Measurements from ENCODE around the gene ABCG2. TPM values are rescaled to one million over a fixed set of nuclear protein-coding genes. Genes with fewer than 3 reads are reported as not detected.

ABCG2 gene
- total RNA-seq, 1 experiment from 2014 or later: 3.8 TPM

- TF ChIP-seq ATF2 (CRISPR knock-in tag; IDR thresholded peaks at IDR 0.05; ENCODE audit: borderline replicate concordance, low read depth) (no peak), SP1 (CRISPR knock-in tag; conservative IDR thresholded peaks at IDR 0.05) (no peak), MXD4 (CRISPR knock-in tag; IDR thresholded peaks at IDR 0.05; ENCODE audit: borderline replicate concordance) (no peak), KAT7 (CRISPR knock-in tag; IDR thresholded peaks at IDR 0.05; ENCODE audit: borderline replicate concordance) (no peak), PRDM15 (CRISPR knock-in tag; IDR thresholded peaks at IDR 0.05) (no peak)
These were observed 27.7 kb downstream of the ABCG2 start (continued) for GRCh38 chr4:88130544-88131305.

- H3K4me1 Mint-ChIP-seq: no peaks in the 10 kb centered on the region
- H3K9me3 Mint-ChIP-seq: peaks cover 40% of the 10 kb centered on the region
- ChIA-PET CTCF (no interaction called here), POLR2A (no interaction called here)
- no peak overlapping the region for H3K27ac Mint-ChIP-seq
- H3K36me3 Mint-ChIP-seq: peaks cover 24% of the 10 kb centered on the region
- DNase-seq (ENCODE audit: low spot score) (no peak), ATAC-seq (no peak)
- TF ChIP-seq ZNF671 (CRISPR knock-in tag; IDR thresholded peaks at IDR 0.05): no peak
- no peak for TF ChIP-seq E2F5 (CRISPR knock-in tag; IDR thresholded peaks at IDR 0.05)
- no peak for TF ChIP-seq ZNF281 (CRISPR knock-in tag; IDR thresholded peaks at IDR 0.05)
- TF ChIP-seq TEAD1 (CRISPR knock-in tag; IDR thresholded peaks at IDR 0.05): no peak
- no peak for TF ChIP-seq ATF1 (CRISPR knock-in tag; IDR thresholded peaks at IDR 0.05)
- no peak for TF ChIP-seq CBFB (CRISPR knock-in tag; IDR thresholded peaks at IDR 0.05; ENCODE audit: low read depth)
- TF ChIP-seq ATF3 (CRISPR knock-in tag; conservative IDR thresholded peaks at IDR 0.05): no peak
- TF ChIP-seq HMGXB4 (CRISPR knock-in tag; IDR thresholded peaks at IDR 0.05): no peak
- no peak for TF ChIP-seq ZNF317 (CRISPR knock-in tag; IDR thresholded peaks at IDR 0.05; ENCODE audit: borderline replicate concordance, low read depth)
- no peak for TF ChIP-seq ERG (CRISPR knock-in tag; IDR thresholded peaks at IDR 0.05)
- TF ChIP-seq NFATC4 (CRISPR knock-in tag; IDR thresholded peaks at IDR 0.05): no peak
- no peak for TF ChIP-seq FOXK1 (CRISPR knock-in tag; IDR thresholded peaks at IDR 0.05)
- TF ChIP-seq TP53 (CRISPR knock-in tag; IDR thresholded peaks at IDR 0.05): no peak
- TF ChIP-seq SMAD4 (CRISPR knock-in tag; IDR thresholded peaks at IDR 0.05): no peak
- TF ChIP-seq CREB1 (CRISPR knock-in tag; IDR thresholded peaks at IDR 0.05): no peak
- TF ChIP-seq SOX15 (CRISPR knock-in tag; IDR thresholded peaks at IDR 0.05): no peak
- no peak for TF ChIP-seq SMAD3 (CRISPR knock-in tag; IDR thresholded peaks at IDR 0.05; ENCODE audit: borderline replicate concordance)
- TF ChIP-seq OVOL2 (CRISPR knock-in tag; IDR thresholded peaks at IDR 0.05; ENCODE audit: borderline replicate concordance): no peak
- H3K27me3 Mint-ChIP-seq (ENCODE audit: low read depth): no peaks in the 10 kb centered on the region
- H3K4me3 Mint-ChIP-seq: no peak overlapping the region
These were observed 28.4 kb downstream of the ABCG2 start for GRCh38 chr4:88130003-88130402.

All from WTC11 (cell line).